NCI-H226 (cell line): ENCODE results near the gene SLC20A1.

Experiments used
- DNase-seq: peaks from one replicate; pipeline ENCODE4 v3.0.0-alpha.2; 2015

Gene SLC20A1

DNA sequence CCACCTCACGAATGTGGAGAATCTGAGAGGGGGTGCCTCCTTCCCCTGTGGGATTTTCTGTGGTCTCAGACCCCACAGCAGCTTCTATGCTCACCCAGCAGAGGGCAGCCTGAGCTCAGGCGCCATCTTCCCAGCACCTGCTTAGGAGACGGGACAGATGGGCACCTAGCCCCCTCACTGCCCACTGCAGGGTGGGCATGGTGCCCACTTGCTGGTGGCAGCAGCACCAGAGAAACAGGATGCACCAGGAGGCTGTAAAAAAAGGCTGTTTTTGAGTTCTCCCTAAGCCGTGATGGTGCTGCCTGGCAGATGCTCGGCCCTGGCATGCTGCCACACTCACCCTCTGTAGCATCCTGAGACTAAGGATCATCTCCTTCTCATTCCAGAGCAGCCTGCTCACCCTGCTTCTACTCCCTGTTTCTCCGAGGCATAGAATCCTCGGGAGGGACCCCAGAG, 19.1 kb upstream of the SLC20A1 start:
- peak; percentile 72 for DNase-seq

DNA sequence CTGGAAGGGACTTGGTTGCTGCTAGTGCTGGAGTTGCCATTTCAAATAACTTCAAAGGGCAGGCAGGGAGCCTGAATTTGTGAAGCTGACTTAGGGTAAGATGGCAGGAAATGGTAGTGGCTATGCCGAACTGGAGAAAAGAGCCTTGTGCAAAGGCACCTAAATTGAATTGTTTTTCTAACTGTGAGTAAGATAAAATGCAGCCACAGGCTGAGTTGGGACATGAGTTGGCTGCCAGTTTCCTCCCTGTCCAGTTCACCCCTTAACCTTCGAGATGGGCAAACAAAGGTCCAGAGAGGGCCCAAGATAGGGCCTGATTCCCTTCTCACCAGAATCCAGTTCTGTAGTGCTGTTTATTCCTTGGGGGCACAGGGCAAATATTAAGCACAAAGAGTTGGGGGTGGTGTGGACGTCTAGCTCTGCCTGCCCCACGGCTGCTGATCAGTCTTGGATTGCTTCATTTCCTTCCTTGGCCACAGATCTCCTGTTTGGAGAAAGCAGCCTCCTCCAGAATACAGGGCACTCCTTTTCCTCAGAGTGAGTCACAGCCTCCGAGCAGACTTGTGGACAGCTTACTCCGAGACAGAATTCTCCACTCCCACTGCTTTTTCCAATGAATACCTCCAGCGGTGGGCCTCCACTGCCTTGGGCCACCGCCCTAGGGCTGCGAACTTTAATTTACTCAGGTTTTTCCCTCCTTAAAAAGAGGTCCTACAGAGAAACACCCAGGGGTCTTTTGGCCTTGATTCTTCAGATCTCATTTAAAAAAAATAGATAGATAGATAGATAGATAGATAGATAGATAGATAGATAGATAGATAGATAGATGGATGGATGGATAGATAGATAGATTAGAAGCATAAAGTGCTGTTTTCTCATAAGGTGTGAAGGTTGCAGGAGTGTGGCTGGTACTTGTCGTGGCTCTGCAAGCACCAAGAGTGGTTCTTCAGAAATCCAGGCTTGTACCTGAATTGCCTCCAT, 18.4 kb upstream of the SLC20A1 start:
- peak; percentile 99 for DNase-seq

DNA sequence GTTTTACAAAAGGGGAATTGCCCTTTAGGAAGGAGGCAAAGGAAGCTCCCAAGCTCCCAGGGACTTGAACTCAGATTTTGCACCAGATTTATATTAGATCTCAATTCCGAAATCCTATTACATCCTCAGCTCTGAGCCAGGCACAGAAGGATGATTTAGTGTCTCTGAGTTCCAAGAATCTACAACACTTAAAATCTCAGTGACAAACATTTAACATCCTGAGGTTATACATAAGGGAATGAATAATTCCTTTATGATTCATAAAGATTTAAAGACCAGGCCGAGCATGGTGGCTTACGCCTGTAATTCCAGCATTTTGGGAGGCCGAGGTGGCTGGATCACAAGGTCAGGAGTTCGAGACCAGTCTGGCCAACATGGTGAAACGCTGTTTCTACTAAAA, 16.5 kb upstream of the SLC20A1 start:
- DNase-seq, result no peak

DNA sequence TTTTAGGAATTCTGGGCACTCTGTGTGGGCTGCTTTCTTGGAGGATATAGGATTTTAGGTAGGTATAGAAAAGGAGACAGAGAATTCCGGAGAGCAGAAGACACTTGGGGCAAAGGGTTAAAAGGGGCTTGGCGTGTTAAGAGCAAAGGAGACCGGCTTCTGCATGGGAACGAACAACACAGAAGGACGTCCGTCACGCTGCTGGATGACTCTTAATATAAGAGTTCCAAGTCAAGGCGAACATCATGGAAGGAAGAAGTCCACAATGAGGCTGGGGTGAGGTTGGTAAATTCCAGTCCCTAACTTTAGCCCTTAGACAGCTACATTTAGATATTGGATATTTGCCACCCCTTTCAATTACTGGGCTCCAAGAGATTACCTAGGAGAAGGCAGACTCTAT, 15.9 kb upstream of the SLC20A1 start:
- no peak for DNase-seq

DNA sequence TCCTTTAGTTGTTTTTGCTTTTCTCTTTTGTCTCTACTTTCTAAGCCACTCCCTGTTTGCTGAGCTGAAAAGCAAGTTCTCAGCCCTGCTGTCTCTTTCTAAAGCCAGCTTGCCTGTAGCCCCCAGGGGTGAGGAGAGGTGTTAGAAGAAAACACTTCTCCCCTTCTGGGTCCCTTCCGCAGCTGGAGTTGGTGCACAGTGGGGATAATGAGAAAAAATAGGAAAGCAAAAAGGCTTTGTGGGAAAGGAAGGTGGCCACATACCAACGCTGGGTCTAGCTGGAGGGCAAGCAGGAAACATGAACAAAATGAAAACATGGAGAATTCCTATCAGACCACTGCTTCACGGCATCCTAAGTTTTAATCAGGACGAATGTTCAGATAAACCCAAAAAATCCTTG, 15.5 kb upstream of the SLC20A1 start:
- no peak for DNase-seq

DNA sequence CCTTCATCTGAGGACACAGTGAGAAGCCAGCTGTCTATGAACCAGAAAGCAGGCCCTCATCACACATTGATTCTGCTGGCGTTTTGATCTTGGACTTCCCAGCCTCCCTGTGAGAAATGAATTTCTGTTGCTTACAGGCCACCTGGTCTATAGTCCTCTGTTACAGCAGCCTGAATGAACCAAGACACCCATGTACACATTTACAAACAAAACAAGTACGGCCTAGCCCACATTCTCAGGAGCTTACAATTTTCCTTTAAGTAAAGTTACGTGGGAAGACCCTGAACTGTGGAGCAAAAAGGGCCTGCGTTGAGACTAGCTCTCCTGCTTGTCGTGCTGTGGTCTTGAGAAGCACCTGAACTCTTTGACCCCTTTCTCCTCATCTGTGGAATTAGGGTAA, 12.0 kb upstream of the SLC20A1 start:
- DNase-seq, result no peak

DNA sequence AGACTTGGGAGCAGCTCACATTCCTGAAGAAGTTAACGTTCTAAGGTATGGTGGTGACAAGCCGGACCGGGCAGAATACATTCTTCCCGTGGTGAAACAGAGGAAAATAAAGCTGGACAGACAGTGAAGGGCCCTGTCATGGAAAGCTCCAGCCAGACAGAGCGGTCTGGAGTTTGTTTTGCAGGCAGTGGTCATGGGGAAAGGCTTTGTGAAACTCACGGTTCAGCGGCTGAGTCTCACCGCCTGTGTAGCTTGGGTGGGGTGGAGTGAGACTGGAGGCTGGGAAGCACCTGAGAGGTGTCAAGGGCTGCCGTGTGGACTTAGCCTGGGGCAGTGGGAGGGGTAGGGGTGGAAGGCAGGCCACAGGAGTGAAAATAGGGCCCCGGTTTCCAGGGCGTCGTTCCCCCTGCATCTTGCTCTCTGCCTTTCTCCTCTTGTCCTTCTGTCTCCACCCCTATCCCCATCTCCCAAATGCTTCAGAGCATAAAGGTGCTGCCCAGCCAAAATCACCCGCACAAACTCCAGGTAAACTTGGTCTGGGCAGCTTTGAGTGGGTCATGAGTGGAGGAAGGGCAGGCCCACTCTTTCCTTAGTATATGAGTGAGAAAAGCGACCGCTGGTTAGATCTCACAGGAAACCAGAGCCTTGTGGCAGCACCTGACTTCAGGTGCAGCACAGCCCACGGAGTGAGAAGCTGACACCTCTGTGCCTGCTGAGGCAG, 11.4 kb upstream of the SLC20A1 start:
- DNase-seq, result no peak

DNA sequence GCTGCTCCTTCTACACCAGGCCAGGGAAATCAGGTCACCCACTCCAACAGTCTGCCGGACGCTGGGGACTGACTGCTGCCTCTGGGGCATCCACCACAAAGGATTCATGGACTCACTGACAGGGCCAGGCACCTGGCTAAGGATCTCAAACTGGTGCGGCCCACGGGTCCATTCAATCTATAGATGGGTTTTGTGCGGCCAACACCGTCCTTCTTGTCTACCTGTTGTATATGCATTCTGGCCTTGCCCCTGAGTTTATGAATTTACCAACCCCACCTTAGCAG, 10.9 kb upstream of the SLC20A1 start:
- DNase-seq, result no peak

DNA sequence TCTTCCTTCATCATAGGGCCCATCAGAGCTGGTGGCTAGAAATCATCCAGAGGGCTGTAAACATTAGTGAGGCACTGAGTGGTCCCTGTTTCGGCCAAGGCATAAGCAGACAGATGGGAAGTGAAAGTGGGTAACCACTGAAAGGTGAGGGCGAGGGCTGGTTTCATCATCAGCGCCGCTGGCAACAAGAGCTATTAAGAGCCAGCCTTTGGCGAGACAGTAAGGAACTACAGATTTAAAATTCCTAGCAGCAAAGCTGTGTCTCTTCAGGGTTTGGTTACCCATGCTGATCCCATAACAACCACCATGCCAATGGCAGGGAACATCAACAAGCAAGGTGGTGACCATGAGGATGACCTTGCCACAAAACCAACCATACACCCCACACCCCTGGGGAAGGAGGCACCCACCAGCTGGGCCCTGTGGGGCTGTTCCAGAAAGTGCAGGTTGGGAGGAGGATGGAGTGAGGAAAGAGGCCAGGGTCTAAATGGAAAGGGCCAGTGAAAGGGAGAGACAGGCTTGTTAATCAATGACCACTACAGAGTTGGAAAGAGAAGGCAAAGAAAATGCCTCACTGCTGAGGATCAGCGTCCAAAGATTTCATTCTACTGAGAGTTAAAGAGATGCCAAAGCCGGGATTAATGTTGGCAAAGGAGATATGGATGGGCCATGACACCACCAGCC, 9.0 kb upstream of the SLC20A1 start:
- no peak for DNase-seq

DNA sequence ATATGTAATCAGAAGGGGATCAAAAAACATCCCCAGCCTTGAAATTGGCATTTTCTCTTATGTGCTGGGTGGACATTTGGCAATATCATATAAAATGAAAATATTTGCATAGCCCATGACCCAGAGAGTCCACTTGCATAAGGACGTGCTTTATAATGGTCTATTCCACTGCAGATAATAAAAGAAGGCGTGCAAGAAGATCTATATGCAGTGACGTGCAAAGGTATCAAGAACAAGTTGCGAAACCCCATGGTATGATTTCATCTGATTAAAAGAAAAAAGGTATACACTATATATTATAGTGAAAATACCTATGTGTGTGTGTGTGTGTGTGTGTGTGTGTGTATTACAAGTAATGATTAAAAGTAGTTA, 8.5 kb upstream of the SLC20A1 start:
- DNase-seq, result no peak

DNA sequence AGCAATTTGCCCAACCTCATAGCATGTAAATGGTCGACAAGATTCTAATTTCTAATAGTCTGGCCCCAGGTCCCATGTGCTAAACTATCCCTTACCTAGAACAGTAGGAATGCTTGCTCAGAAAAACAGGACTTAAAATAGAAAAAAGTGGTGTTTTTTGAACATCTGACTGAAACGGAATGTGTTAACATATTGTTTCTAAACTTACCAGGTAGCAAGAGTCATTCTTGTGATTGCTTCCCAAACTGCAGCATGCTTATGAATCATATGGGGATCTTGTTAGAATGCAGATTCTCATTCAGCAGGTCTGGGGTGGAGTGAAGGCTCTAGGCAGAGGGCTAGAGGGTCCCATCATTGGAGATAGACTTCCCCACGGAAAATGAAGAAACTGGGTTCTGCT, 5.8 kb upstream of the SLC20A1 start:
- DNase-seq, result no peak

DNA sequence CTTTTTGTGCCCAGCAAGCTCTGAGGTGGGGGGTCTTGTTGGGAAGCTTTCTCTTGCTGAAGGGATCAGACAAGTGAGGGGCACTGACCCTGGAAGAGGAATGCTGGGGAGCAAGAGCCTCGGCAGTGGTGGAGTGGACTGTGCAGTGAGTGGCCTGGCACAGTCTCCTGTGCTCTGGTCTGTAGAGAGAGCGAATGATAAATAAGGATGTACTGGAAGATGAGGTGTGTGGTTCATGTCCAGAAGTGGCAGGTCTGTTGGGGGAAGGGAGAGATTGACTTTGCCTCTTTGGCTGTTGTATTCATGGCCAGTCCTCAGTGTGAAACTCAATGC, 5.3 kb upstream of the SLC20A1 start:
- DNase-seq, result no peak

DNA sequence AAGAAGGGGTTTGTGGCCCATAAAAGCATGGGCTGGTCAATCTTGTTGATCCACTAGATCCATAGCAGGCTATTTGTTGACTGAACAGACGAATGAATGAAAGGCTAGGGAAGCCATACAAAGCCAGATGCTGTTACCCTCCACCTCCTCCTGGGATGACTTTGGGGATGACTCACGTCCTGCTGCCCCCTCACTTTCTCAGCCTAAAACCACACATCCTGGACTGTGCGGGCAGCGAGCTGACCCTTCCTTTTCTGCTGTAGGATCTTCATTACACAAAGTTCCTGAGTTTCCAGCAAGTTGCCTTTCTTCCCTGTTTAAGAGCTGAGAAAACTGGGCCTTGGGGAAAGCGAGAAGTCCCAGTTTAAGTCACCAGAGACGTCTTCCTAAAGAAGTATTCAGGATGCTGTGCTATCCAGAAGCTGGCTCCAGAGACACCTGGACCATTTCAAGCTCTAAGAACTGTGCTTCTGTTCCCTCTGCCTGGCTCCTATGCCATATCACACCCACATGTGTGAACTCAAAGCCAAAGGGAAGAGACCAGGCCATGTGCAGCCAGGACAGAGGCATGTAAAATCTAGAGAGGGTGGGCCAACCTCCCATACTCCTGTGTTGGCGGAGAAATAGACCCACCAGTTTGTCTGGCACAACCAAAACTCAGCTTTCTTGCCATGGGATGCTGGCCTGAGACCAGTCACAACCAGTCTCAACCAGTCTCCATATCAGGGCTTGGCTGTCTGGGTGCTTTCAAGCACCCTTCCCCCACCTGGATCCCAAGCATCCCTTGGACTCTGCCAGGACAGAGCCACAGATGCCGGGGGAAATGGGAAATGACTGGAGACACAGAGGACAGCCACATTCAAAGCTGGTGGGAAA, 4.7 kb upstream of the SLC20A1 start:
- peak; percentile 82 for DNase-seq

DNA sequence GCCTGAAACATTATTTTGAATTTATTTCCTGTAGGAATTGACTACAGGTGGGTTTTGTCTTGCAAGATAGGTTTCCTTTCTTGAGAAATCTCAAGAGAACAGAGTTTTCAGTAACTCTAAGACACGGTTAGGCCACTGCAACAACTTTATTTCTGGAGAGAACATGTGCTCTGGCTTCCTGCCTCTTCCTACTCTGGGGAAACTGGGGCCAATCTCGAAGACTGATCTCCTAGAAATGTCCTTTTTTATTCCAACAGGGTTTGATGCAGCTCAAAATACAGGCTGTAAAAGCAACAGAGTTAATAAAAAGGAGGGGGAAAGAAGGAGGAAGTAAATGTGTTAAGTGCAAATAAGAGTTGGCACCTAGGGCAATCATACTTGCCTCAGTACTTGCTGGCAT, 4.0 kb upstream of the SLC20A1 start:
- no peak for DNase-seq

DNA sequence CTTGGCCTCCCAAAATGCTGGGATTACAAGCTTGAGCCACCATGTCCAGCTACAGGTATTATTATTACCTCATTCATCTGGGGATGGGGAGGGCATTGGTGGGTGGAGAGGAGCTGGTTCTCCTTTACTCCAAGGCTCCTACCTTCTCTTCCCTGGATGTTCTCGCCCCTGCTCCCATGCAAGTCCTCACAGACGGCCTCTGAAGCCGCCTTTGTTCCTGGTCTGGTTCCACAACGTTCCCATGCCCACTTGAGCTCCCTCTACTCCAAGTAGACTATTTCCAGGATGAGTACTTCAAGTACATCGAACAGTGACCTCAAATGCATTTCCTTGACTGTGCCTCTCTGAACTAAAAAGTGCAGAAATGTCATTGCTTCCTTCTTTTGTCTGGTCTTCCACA, 3.2 kb upstream of the SLC20A1 start:
- no peak for DNase-seq

DNA sequence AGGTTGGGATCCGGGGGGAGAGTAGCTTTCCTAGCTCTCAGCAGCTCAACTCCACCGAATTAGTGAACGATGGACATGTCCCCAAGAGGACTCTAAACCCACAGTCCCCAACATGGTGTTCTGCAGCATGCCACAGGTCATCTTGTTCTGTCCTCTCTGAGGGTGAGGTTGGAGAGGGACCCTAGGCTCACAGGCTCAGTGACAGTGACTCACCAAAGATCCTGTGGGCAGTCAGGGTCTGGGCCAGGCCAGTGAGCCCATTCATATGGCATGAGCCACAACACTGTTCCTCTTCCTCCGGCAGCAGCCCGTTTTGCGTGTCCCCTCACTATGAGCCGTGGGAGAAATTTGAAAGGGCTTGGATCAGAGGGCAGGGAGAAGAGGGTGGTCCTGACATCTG, 2.8 kb upstream of the SLC20A1 start:
- DNase-seq, result no peak

DNA sequence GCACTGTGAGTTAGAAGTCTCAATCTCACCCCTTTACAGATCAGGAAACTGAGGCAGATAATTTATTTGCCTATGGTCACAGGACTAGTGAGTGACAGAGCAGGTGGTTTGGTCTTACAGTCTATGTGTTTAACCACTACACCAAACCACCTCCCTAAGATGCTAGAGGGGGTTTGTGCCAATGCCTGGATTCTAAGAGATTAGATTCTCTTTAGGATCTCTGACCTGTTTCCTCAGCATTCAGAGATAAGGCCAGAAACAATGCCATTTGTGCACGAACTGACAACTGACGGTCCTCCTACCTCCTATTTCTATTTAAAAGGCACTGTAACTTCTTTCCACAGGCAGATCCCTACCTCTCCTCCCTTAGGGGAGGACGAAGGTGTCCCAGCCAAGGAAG, 2.3 kb upstream of the SLC20A1 start:
- no peak for DNase-seq

DNA sequence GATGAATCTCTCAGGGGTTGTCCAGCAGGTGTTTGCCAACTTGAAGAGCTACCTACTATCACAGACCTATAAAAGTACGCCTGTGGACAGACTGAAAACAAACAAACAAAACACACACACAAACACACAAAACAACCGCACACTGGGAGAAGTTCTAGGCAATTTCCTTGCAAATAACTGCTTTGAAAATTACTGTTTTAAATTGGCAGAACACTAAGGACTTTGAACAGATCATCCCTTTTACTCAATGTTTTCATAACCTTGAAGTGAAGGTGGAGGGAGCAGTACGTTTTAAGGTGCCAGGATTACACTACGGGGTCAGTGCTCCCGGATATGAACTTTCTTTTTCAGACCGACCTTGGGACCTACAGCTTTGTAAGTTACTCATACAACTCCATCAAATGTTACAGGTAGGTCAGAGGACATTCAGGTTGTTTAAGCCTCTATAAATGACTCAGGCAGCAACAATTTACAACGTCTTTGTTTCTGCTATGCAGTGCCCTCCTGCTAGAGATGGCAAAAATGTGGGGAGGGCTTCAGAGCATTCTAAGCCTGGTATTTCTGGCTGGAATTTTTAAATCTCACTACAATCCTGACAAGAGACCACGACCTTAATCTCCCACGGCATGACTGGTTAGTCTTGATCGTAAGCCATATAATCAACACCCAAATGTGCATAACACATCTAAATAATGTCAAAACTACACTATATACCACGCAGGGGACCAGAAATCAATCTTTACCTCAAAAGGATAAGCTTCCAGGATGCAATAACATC, 1.4 kb upstream of the SLC20A1 start:
- peak; percentile 87 for DNase-seq

DNA sequence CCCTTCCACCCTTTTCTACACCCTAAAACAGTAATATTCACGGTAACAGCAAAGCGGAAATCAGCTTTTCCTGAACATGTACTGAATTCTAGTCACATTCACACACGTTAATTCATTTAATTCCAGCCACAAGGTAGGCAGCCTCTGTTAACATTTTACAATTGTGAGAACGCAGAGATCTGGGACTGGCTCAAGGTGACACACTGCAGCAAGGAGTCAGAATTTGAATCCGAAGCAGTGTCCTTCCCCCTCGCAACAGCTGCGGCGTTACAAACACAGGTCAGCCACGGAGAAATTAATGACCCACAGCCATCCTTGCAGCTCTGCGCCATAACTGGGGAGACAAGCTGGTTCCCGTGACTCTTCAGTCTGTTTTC, 818 bp upstream of the SLC20A1 start:
- DNase-seq, result no peak

DNA sequence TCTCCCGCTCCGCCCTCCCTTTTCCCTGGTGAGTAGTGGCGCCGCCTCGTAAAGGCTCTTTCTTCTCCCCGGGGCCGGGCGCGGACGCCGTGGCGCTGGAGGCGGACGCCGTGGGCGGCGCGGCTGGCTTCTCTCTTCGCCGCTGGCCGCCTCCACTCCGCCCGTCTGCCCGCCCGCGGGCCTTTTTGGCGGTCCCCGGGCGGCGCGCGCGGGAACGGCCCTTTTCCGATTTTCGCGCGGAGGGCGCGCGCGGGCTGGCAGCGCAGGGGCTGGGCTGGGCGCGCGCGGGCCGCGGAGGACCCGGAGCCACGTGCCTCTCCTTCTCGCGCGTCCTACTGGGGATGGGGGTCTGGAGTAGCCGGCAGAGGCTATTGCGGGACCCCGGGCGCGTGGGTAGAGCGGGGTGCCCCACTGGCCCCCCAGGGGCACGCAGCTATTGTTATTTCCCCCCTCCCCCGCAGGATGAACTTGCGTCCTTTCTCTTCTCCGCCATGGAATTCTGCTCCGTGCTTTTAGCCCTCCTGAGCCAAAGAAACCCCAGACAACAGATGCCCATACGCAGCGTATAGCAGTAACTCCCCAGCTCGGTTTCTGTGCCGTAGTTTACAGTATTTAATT, 472 bp downstream of the SLC20A1 start:
- DNase-seq, result no peak

DNA sequence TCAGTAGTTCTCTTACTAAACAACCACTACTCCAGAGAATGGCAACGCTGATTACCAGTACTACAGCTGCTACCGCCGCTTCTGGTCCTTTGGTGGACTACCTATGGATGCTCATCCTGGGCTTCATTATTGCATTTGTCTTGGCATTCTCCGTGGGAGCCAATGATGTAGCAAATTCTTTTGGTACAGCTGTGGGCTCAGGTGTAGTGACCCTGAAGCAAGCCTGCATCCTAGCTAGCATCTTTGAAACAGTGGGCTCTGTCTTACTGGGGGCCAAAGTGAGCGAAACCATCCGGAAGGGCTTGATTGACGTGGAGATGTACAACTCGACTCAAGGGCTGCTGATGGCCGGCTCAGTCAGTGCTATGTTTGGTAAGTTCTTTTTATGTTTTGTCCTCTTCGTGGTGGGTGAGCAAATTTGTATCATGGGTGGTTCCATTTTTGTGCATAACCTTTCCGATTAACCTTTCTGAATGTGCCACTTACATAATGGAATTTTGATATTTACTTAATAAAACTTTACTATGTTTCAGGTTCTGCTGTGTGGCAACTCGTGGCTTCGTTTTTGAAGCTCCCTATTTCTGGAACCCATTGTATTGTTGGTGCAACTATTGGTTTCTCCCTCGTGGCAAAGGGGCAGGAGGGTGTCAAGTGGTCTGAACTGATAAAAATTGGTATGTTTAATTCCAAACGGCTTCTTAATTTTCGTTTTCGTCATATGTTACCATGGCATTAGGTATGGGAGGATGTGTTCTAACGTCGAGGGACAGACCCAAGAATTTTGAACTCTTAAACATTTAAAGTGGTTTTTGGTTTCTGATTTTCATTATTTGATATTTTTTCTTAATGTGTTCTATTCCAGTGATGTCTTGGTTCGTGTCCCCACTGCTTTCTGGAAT, 1.3 kb downstream of the SLC20A1 start:
- DNase-seq, result no peak
